HG03575 (cell line): ENCODE measurements around the gene HADHB.
"Not testable (repeated sequence)": the region's sequence is repeated elsewhere in the genome, so short reads cannot be mapped to it uniquely, and the experiment has no call there.

Source experiments
- ATAC-seq: cut with Tn5 transposase; IDR thresholded peaks from one replicate; pipeline ENCODE4 v1.9.1; 2021; ENCODE audit not compliant: unreplicated experiment, insufficient number of reproducible peaks, low FRiP score; ENCODE audit errors: extremely low read depth

HADHB gene

DNA sequence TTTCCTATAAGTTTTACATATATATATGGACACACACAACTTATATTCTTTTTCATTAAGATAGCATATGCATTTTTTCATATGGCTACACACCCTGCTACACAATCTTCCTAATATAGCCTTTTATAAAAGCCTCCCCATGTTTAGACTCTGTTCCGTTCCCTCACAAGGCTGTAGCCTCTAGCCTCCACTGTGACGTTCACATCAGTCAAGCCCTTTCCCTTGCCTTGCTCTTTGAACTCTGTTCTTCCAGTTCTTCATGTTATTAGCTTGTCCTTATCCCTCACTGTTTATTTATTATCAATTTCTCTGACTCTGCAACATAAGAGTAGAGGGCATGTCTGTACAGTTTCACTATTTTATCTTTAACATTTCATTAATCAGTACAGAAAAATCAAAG is 38.9 kb downstream of the HADHB start:
- ATAC-seq = no peak

DNA sequence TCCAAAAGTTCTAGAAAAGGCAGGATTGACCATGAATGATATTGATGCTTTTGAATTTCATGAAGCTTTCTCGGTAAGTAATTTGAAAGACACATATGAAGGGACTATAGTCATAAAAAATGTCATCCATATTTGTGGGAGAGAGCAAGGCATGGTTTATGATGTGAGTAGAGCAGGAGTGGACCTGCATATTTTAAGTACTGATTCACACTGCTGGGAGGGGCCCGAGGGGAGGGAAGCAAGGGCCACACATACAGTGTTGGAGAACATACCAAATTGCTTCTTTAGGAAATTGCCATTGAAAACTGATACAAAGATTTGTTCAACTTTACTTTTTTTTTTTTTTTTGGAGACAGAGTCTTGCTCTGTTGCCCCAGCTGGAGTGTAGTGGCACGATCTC is 39.4 kb downstream of the HADHB start:
- ATAC-seq = no peak

DNA sequence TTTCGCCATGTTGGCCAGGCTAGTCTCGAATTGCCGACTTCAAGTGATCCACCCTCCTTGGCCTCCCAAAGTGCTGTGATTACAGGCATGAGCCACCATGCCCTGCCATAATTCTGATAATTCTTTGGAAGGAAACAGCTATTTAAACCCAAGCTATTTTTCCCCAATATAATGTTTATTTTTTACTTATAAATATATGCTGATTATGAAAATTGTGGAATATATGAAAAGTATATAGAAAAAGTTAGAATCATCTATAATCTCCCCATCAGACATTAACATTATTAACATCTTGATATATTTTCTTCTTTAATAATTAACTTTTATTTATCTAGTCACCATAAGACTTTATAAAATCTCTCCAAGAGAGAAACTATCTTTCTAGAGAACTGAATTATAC is 41.2 kb downstream of the HADHB start:
- no peak for ATAC-seq

DNA sequence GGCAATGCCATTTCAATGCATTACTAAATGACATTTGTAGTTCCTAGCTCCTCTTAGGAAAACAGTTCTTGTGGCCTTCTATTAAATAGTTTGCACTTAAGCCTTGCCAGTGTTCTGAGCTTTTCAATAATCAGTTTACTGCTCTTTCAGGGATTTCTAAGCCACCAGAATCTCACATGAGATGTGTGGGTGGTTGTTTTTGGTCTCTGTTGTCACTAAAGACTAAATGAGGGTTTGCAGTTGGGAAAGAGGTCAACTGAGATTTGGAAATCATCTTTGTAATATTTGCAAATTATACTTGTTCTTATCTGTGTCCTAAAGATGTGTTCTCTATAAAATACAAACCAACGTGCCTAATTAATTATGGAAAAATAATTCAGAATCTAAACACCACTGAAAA is 45.3 kb downstream of the HADHB start:
- no peak for ATAC-seq

DNA sequence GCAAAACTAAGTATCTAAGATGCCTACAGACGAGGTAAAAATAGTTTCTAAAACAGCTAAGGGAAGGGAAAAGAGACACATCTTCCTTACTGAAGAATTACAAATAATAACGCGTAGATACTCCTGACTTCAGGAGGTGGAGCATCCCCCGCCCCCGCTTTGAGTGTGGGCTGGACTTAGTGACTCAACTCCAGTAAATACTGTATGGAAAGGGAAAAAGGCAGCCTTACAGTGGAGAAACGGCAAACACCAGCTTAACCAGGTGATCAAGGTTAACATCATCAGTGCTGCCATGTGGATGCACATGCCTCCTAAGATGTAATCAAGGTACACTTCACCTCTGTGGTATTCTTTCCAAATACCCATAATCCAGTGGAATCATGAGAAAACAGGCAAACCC is 47.9 kb downstream of the HADHB start:
- no peak for ATAC-seq

DNA sequence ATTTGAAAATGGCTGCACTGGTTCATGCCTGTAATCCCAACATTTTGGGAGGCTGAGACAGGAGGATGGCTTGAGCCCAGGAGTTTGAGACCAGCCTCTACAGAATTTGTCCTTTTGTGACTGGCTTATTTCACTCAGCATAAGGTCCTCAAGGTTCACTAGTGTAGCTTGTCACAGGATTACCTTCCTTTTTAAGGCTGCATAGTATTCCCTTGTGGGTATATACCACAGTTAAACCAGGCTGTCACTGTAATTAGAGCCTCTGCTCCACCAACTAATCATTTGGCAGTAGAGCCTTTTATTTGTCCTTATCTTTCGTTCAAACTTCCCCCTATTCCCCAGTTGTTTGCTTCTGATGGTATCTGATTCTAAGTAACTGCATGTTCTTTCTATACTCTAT is 50.8 kb downstream of the HADHB start:
- ATAC-seq = no peak

DNA sequence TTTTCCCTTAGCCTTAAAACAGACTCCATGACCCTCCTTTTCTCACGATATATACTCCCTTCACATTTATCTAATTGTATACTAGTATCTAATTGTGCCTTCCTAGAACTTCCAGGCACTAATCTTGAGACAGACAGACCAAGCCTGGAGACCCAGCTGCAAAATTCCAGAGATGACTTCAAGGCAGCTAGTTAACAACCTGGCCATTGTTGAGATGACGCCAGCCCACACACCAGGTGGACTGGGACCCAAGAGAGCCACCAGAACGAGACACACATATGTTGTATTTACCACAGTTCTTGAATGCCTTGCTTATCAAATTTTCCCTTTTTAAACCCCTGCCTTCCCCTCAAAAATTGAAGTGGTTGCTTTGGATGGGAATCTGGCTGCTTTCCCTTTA is 52.3 kb downstream of the HADHB start:
- ATAC-seq = no peak

DNA sequence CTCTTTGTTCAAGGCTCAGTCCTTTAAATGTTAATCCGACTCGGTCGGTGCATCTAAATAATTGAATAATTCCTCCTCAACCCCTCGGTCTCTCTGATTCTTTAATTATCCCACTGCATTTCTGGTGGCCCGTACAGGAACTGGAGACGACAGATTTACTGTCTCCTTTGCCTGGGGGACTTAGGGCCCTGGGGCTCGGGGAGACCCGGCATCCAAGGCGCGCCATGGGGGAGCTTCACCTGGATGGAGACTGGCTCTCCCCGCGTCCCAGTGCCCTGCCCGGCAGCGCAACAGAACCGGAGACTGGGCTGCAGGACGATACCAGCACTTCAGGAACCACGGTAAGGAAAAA is 53.5 kb downstream of the HADHB start:
- no peak for ATAC-seq

DNA sequence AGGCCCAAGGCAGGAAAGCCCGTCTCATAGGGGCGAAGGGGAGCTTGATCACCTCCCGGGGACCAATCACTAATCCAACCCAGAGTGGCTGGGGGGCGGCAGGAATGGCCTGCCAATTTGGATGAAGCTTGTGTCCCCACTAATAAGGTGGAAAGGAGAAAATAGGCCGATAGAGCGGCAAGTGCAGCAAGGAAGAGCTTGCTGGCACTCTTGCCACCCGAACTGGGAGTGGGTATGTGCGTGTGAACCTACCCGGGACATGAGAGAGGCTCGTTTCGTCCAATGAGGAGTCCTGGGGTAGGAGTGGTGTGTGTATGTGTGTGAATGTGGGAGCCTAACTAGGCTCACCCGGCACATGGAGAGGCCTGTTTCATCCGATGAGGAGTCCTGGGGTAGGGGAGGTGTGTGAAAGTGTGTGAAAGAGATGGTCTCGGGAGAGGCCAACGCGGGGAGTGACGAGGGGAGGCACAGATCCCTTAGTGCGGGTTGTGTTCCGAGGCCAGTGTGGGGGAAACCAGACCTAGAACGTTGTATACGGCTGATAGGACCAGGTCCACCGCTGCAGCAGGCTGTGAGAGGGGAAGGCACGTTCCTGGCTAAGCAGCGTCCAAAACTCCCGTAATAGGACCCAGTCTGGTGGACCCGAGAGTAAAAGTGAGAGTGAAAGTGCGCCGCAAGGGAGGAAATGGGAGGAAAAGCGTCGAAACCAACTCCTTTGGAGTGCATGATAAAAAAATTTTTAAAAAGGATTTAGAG is 54.1 kb downstream of the HADHB start:
- no peak for ATAC-seq

DNA sequence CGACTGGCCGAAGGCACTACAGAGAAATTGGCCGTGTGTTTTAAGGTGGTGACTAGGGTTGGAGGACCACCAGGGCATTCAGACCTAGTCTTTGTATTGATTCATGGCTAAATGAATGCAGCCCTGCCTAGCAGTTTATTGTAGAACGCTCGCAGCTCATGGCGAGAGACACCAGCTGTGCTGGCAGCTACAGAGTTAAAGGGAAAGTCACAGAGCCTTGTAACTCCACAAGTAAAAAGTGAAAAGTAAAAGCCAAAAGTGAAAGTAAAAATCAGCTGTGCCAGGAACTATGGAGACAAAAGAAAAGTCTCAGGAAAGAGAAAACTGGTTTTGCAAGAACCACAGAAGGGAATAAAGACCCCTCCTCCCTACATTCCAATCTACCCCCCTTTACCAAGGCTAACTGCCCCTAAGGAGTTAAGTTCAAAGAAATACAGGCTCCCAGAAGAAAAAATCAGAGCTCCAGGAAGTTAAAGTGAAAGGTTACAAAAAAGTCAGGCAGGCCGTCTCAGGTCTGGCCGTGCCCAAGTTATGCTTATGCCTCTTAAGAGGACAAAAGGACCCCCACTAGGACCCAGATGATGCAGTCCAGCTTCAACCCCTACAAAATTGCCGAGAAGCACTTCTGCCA is 54.8 kb downstream of the HADHB start:
- no peak for ATAC-seq

DNA sequence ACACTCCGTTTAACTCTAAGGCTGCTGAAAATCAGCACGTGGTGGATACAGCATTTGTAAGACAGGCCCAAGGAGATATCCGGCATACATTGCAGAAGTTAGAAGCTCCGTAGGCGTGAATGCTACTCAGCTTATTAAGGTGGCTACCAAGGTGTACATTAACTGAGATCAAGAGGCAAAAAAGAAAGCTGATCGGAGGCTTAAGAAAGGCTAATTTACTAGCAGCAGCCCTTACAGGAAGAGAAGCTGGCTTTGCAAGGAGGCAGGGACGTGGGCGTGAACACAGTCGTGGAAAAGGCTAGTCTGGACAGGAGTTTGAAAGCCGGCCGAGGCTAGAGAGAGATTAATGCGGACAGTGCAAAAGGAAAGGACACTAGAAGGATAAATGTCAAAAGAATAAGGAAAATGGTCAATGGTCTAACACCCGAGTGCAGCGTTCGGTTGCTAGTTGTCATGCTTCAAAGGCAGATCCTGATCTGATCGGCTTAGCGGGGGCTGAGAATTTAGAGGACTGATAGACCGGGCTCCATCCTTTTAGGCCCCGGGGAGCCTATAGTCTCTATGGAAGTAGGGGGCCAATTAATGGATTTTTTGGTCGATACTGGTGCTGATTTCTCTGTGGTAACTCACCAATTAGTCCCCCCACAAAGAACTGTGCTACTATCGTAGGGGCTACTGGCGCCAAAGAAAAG is 55.6 kb downstream of the HADHB start:
- ATAC-seq = no peak

DNA sequence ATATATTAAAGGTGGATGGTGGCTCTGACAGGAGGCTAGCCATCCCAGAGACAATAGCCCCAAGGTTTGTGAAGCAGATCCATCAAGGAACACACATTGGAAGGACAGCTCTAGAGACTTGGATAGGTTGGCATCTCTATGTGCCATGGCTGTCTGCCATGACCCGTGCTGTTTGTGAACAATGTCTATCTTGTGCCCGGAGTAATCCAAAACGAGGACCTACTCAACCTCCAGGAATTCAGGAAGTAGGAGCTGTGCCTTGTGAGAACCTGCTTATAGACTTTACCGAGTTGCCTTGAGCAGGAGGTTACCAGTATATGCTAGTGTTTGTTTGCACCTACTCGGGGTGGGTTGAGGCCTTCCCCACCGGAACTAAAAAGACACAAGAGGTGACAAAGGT is 58.1 kb downstream of the HADHB start:
- no peak for ATAC-seq

DNA sequence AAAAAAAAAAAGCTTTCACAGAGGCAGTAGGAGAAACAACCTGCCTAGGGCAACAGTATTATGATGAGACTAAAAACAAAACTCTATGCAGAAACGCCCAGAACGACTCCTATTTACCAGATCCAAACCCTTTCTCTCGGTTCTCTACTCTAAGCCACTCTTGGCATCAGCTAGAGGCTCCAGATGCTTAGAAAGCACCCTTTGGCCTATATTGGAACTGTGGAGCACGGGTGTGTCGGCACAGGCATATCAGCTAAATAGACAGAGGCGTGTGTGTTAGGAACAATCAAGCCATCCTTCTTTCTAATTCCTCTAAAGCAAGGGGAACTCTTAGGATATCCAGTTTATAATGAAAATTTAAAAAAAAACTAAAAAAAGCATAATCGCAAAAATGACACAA is 60.4 kb downstream of the HADHB start:
- ATAC-seq = not testable (repeated sequence)

DNA sequence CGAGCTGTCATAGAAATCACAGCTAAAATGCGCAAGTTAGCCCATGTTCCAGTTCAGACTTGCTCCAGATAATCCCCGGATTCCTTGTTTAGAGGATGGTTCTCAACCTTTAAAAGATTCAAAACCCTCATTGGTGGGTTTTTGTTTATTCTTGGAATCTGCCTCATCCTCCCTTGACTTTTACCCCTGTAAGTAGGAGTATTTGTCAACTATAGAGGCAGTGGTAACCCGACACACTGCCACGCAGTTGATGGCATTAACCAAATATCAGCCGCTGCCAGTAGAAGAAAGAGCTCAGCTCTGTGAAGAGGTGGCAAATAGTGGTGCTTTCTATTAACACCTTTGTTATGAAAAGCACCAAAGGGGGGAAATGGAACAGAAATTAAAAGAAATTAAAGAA is 60.8 kb downstream of the HADHB start:
- no peak for ATAC-seq

DNA sequence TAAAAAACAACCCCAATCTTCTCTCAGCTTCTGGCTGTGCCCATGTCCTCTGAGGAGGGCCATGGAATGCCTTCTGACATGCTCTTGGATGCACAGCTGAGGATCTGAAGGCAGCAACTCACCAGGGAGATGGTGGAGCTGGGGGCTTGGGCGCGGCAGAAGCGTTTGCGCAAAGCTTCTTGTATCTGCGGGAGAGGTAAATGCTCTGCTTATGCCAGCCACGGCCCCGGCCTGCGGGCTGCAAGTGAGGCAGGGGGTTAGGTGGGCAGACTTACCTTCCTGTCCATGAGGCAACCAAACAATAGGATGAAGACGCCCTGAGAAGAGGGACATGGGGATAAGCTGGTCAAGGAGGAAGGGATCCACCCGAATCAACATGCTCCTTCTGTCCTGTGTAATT is 65.2 kb downstream of the HADHB start:
- no peak for ATAC-seq

DNA sequence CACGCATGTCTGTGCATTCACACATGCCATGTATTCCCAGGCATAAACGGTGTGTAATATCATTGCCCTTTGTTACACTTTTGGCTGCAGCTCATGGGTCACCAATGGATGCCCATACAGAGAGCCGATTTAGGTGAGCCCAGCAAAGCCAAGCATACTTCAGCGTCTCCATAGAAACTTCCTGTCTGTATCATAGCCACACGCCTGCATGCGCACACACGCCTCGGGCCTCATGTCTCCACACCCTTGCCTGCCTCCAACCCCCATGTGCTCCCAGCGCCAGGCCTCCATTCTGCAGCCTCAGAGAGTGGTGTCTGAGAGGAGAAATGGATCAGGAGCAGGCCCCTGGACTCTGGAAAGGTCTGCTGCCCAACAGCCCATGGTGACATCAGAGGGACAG is 67.7 kb downstream of the HADHB start:
- ATAC-seq = no peak

DNA sequence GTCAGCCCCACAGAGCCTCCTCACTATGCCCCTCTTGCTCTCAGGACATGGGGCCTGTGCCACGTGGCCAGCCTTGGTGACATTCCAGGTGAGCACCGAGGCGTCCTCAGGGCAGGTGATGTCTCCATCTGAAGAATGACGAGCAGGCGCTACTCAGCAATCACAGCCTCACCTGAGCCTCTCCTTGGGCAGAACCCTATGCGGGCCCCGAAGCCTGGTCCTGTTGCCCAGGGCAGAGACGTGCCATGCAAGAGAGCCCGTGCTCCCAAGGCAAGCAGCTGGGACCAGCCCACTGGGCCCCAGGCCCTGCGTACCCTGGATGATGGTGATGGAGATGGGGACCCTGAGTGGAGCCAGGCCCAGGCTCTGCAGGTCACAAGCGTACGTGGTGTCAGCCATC is 68.7 kb downstream of the HADHB start:
- no peak for ATAC-seq

DNA sequence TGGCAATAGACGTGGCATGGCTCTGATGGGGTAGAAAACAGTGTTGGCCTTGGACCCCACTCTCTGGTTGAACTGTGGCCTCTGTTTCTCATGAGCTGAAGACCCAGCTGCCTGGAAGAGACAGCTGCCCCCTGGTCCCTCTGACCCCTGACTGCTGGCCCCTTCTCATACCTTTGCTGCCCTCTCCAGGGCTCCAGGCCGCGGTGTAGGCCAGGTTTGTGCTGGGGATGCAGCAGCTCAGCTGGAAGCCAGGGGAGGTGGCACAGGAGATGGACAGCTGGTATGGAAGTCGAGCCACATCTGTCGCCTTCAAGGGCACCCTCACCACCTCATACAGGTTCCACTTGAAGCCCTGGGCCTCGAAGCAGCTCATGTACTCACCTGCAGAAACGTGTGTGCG is 69.5 kb downstream of the HADHB start:
- ATAC-seq = no peak

DNA sequence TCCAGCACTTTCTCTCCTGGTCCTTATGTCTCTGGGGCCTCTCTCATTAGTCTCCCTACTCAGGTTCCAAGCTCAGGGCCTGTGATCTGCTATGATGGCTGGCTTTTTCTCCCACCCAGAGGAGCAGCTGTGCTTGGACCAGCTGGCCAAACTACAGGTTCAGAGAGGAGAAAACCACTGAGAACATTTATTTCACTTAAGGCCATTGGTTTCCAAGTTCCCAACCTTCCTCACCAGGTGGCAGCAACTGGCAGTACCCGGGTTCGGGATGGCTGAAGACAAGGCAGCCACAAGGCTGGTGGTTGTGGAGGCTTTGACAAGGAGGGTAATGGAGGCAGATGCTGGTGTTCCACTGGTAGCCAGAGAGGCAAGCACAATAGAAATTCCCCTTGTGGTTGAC is 71.3 kb downstream of the HADHB start:
- ATAC-seq = no peak

DNA sequence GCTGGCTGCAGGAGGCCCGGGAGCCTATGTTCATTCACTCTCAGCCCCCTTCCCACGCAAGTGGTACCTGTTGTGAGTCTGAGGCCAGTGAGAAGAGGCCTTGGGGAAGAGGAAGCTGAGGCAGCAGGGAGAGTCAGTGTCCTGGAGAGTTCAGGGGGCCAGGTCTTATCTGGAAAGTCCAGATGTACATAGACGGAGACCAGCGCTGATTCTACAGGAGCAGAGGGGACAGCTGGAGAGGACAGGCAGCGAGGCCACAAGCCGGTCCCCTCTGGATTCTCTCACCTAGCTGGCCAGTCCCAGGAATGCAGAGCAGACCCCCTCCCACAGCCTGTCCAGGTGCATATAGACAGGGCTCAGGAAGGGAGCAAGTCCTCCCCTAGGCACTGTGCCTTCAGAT is 72.1 kb downstream of the HADHB start:
- ATAC-seq = no peak
